PFSK-1 (cell line): ENCODE measurements around the gene ZNF628.

Experiments
- FOXP2 ChIP-seq: optimal IDR thresholded peaks from 2 replicates; pipeline ENCODE3; 2011; ENCODE audit warnings: borderline replicate concordance, control low read depth, inconsistent platforms; ENCODE audit not compliant: insufficient read depth; ENCODE audit errors: extremely low read length, extremely low read depth
- POLR2AphosphoS5 ChIP-seq: IDR thresholded peaks from 2 replicates; pipeline ENCODE4 v1.6.1; 2012; ENCODE audit warnings: low read depth, mild to moderate bottlenecking, control low read depth, low read length, moderate library complexity
- REST ChIP-seq, 2 experiments: IDR thresholded peaks; 2 replicates each; pipeline versions ENCODE4 v1.6.1 to v1.8.0; 2011 to 2012; ENCODE audit warnings: low read depth in 2 of 2, low read length in 2 of 2, control low read depth in 1 of 2, inconsistent platforms in 1 of 2, mild to moderate bottlenecking in 1 of 2, moderate library complexity in 1 of 2; ENCODE audit not compliant: insufficient read depth in 1 of 2
- SIN3A ChIP-seq: IDR thresholded peaks from 2 replicates; pipeline ENCODE4 v1.6.1; 2012; ENCODE audit warnings: mild to moderate bottlenecking, low read length, moderate library complexity, borderline replicate concordance; ENCODE audit not compliant: insufficient read depth
- TAF1 ChIP-seq: IDR thresholded peaks from 2 replicates; pipeline ENCODE4 v1.6.1; 2012; ENCODE audit warnings: low read length, control low read depth, borderline replicate concordance; ENCODE audit not compliant: insufficient read depth

ZNF628 gene

GRCh38 chr19:55482156-55482961 is 5.9 kb downstream of the ZNF628 start:
- TF ChIP-seq TAF1 (no peak), FOXP2 (no peak), POLR2AphosphoS5 (no peak), SIN3A (no peak), REST (IDR thresholded peaks at IDR 0.05; ENCODE audit: insufficient read depth in 1 of 2, low read depth in 2 of 2, low read length in 2 of 2) (no peak)

- TF ChIP-seq POLR2AphosphoS5 (no peak), SIN3A (no peak), FOXP2 (no peak), TAF1 (no peak), REST (IDR thresholded peaks at IDR 0.05; ENCODE audit: insufficient read depth in 1 of 2, low read depth in 2 of 2, low read length in 2 of 2) (no peak)
Measured at GRCh38 chr19:55482967-55483705, 6.7 kb downstream of the ZNF628 start.

GRCh38 chr19:55483706-55484592 is 7.5 kb downstream of the ZNF628 start:
- TF ChIP-seq FOXP2, result no peak
- peak in 1 of 2 experiments; percentile 44; a peak in 1 of 4 replicates for TF ChIP-seq REST (IDR thresholded peaks at IDR 0.05; ENCODE audit: insufficient read depth in 1 of 2, low read depth in 2 of 2, low read length in 2 of 2)

- TF ChIP-seq TAF1, result no peak
- TF ChIP-seq SIN3A, result peak; percentile 70; the same call in 1 of the 2 replicates
- peak; percentile 39 for TF ChIP-seq FOXP2
- no peak for TF ChIP-seq POLR2AphosphoS5
- no peak for TF ChIP-seq REST (IDR thresholded peaks at IDR 0.05; ENCODE audit: insufficient read depth in 1 of 2, low read depth in 2 of 2, low read length in 2 of 2)
Measured at GRCh38 chr19:55484593-55485438, 8.4 kb downstream of the ZNF628 start, which contains the start of gene NAT14. NAT14 (plus strand) TSS chr19:55485188; CDS start chr19:55485709, 521 bp downstream.
